K562 (cell line): ENCODE results near the gene NKIRAS2. TPM values are rescaled to one million over a fixed set of nuclear protein-coding genes. Genes with fewer than 3 reads are reported as not detected.

Experiments
- BCLAF1 ChIP-seq, 2 experiments: fragments of 450-650 bp in 1 of 2; IDR thresholded peaks; 2 replicates each; pipeline ENCODE4 v1.6.1; 2011 to 2017; ENCODE audit warnings: low read depth in 2 of 2, antibody characterized with exemption in 1 of 2, borderline replicate concordance in 1 of 2, low read length in 1 of 2, mild to moderate bottlenecking in 1 of 2, mixed read lengths in 1 of 2; ENCODE audit not compliant: control insufficient read depth in 1 of 2
- HOMEZ ChIP-seq: fragments of 250-450 bp; sonication (Bioruptor Pico); IDR thresholded peaks from 2 replicates; pipeline ENCODE4 v1.4.0; 2020; ENCODE audit warnings: mild to moderate bottlenecking, moderate library complexity
- PPARD ChIP-seq: fragments of 250-450 bp; sonication (Bioruptor Pico); IDR thresholded peaks from 2 replicates; pipeline ENCODE4 v1.8.0; 2022; ENCODE audit warnings: inconsistent platforms, mild to moderate bottlenecking, moderate library complexity
- YBX1 ChIP-seq: fragments of 450-650 bp; IDR thresholded peaks from 2 replicates; pipeline ENCODE4 v1.7.1; 2016; ENCODE audit warnings: mild to moderate bottlenecking
- ZFP36 ChIP-seq: fragments of 150-350 bp; IDR thresholded peaks from 2 replicates; pipeline ENCODE4 v1.6.1; 2018; ENCODE audit warnings: low read length, low read depth; ENCODE audit not compliant: partially characterized antibody
- ZHX1 ChIP-seq: fragments of 150-350 bp; conservative IDR thresholded peaks from 2 replicates; pipeline ENCODE4 v1.6.1; 2014; ENCODE audit warnings: low read length
- polyA plus RNA-seq, 8 experiments: library from polyadenylated mRNA; depleted of rRNA in 4 of 8; stranded (reverse) in 5 of 8; unstranded in 3 of 8; fragments of >200 nt; fragmentation: Nextera tagmentation in 2 of 8; fragmentation: Illumina TruSeq in 1 of 8; extraction: Ambion mirVana in 2 of 8; extraction: Trizol in 1 of 8; gene quantifications; 2 replicates each; pipeline versions ENCODE4 v1.2.1 to v1.2.3, GENCODE V29; 2011 to 2014; ENCODE audit warnings: inconsistent platforms in 1 of 8, missing spikeins in 1 of 8
- total RNA-seq, 7 experiments: library from RNA; depleted of rRNA in 6 of 7; stranded (reverse); fragments of >200 nt in 6 of 7; fragmentation: Illumina TruSeq in 2 of 7; extraction: Trizol in 2 of 7; gene quantifications; 2 replicates each; pipeline versions ENCODE4 v1.2.1 to v1.2.3, GENCODE V29; 2011 to 2021; ENCODE audit warnings: low replicate concordance in 1 of 7

The NKIRAS2 gene
- total and polyA plus RNA-seq, 9 of the 15 experiments (the other 6 are each of a cell fraction or from before 2014, with no cell fraction given): 10.1 to 65.5 (median 29.8) TPM

GRCh38 chr17:42056635-42057034, 36.7 kb downstream of the NKIRAS2 start (continued):
- TF ChIP-seq ZHX1 (no peak), BCLAF1 (IDR thresholded peaks at IDR 0.05; ENCODE audit: borderline replicate concordance in 1 of 2, control insufficient read depth in 1 of 2, low read depth in 2 of 2, low read length in 1 of 2) (no peak), ZFP36 (peak; percentile 67), YBX1 (no peak), HOMEZ (no peak), PPARD (CRISPR knock-in tag) (no peak)
